Measurements from ENCODE around the gene SORCS1. TPM values are rescaled to one million over a fixed set of nuclear protein-coding genes. Genes with fewer than 3 reads are reported as not detected.

SORCS1 gene
- total and polyA plus RNA-seq, 2 experiments from 2014 or later: 2.9 to 8.9 TPM

- Histone ChIP-seq H3F3A (replicated peaks; ENCODE audit: low read depth) (no peaks in the 10 kb centered on the region), H3K4me1 (ENCODE audit: insufficient read depth) (peaks cover 16% of the 10 kb centered on the region; the same call in 1 of the 2 replicates), H4K20me1 (replicated peaks; ENCODE audit: insufficient read depth) (no peaks in the 10 kb centered on the region), H3K27me3 (ENCODE audit: insufficient read depth) (no peaks in the 10 kb centered on the region), H3K4me2 (peak overlapping the region; percentile 23; the same call in 1 of the 2 replicates), H3K4me3 (no peak overlapping the region), H3K9me2 (ENCODE audit: insufficient read depth) (no peaks in the 10 kb centered on the region), H3K36me3 (ENCODE audit: insufficient read depth) (no peaks in the 10 kb centered on the region), H3K79me2 (replicated peaks; ENCODE audit: insufficient read depth) (no peaks in the 10 kb centered on the region), H3K27ac (ENCODE audit: low read depth) (no peak overlapping the region; the same call in 1 of the 2 replicates), H2AFZ (no peak overlapping the region)
- peak overlapping the region; percentile 18; the same call in 1 of the 2 replicates for H3K27ac Mint-ChIP-seq
- TF ChIP-seq EZH2 (IDR thresholded peaks at IDR 0.05; ENCODE audit: low read depth, unreplicated experiment): no peak
- no peak for TF ChIP-seq ZNF462 (CRISPR knock-in tag; IDR thresholded peaks at IDR 0.05)
- no peak for TF ChIP-seq JUNB (IDR thresholded peaks at IDR 0.05; ENCODE audit: unreplicated experiment)
- no peak for TF ChIP-seq ETS1 (IDR thresholded peaks at IDR 0.05)
- no peak for TF ChIP-seq STAT1 (IDR thresholded peaks at IDR 0.05; ENCODE audit: unreplicated experiment)
- no peaks in the 10 kb centered on the region for H3K36me3 Mint-ChIP-seq (ENCODE audit: low read depth)
- no peaks in the 10 kb centered on the region for H3K9me3 Mint-ChIP-seq
- DNase-seq (ENCODE audit: low spot score) (no peak), ATAC-seq (no peak)
- no peak overlapping the region for H3K4me3 Mint-ChIP-seq
- H3K4me1 Mint-ChIP-seq: peaks cover 19% of the 10 kb centered on the region
- no peaks in the 10 kb centered on the region for H3K27me3 Mint-ChIP-seq (ENCODE audit: insufficient read depth, low read depth, poor library complexity)
Measured at GRCh38 chr10:106981452-106982075, 182.9 kb downstream of the SORCS1 start.

Measured in GM23338 (cell line).